Hematopoietic multipotent progenitor cell treated with erythropoietin and hydrocortisone succinate and interleukin-3 and kit ligand, for 17 days (in vitro differentiated cells): ENCODE results near the gene RNF144A.

Experiments used
- DNase-seq: peaks from one replicate; pipeline ENCODE4 v3.0.0-alpha.2; 2015; ENCODE audit warnings: low spot score

RNF144A gene

DNA sequence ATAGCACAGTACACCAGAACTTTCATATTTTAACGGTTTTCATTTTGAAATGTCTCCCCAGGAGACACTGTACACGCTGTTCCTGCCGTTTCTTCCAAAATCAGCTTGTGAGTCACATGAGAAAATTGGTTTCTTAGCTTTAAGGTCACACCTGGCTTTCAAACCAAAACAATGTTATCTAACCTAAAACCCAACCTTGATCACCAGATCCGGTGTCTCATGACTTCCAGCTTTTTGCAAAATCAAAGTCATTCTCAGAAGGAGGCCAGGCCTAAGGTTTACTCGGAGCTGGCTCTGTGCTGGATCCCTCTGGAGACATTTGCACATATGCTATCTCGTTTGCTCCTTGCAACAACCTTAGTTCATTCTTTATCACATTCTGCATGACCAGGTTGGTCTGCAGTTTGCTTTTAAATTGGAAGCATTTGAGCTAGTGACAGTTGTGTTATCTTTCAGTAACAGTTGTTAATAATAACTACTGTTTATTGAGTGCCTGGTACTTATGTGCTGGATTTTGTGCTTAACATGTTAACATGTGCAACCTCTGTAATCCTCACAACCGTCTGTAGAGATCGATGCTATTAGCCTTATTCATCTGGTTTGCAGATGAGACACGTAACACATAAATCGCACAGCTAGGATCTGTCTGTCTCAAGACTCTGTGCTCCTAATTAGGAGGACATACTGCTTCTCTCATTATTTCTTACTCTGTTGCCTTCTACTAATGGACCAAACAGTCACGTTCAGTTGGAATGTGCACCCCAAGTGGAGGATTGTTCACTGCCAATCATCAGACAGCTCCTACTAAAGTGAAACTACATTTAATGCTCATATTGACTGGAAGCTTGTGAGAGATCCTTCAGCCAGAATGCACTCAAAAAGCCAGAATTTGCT lies 105.5 kb downstream of the RNF144A start:
- peak; percentile 53 for DNase-seq

DNA sequence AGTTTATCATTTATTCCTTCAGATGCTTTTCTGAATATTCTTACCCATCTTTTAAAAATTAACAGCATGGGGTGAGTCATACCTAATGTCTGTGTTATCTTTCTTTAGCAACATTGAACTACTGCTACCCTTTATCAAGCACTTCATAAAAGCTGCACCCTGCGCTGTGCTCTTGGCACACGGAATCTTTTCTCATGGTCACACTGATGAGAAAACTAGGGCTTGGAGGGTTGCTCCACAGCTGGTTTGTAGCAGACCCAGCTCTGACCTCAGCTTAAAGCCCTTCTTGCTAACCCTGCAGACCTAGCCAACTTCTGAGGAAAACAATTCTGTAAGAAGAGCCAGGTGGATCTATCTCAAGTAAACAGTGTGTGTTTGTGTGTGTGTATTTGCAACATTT lies 106.3 kb downstream of the RNF144A start:
- DNase-seq = no peak

DNA sequence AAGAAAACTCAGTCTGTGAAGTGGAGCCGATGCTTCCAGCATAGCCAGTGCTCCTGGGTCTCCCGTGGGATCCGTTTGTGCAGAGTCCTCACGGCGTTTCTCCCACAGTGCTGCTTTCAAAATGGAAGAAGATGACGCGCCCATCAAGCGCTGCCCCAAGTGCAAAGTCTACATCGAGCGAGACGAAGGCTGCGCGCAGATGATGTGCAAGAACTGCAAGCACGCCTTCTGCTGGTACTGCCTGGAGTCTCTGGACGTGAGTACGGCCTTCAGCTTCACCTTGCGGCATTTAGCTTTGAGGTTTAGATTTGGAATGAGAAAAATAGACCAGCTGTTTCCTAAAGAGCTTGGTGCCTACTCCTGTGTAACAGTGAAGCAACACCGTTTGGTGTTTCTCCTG lies 107.0 kb downstream of the RNF144A start:
- no peak for DNase-seq

DNA sequence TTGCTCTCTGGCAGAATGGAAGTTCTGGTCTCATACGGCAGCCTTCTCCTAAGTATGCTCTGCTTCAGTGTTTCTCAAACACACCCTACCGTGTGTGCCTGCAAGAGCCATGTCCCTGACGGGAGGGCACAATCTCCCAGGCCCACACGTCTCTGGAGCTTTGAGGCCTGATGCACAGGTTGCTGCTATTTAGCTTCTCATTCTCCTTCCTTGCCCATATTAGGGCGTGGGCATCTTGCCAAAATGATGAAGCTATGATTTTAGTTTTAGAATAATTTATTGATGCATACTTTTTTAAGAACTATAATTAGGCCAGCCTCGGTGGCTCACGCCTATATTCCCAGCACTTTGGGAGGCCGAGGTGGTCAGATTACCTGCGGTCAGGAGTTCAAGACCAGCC lies 107.9 kb downstream of the RNF144A start:
- peak; percentile 53 for DNase-seq

DNA sequence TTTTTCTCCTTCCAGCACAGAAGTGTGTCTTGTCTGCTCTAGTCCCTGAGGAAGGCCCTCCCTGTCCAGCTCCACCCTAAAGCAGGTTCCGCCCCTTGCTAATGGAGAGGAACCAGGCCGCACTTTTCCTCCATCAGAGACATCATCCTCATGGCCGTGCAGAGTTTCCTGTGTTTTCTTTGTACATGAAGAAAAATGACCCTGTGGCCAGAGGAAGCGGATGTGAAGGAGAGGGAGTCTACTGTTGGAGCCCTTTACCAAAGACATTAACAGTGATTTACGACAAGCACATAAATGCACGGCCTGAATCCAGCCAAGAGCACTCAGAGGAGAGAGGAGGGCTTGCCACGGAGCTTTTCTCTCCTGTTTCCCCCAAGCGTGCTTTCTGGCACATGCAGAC lies 109.5 kb downstream of the RNF144A start:
- DNase-seq = no peak

DNA sequence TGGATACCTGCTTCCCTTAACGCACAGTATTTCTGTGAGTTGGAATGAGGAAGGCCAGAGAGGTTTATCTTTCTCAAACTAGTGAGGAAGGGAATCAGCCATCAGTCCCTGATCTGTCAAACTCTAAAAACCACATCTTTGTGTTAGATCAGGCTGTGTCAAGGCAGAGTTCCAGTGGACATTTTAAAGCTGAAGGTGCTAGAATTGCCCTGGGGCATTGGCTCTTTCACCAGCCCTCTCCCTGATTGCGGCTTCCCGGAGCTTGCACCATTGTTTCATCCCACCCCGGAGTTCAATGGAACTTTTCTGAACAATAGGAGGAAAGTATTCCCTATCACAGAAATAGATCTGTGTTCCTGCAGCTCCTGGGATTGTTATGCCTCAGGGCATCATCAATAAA lies 110.2 kb downstream of the RNF144A start:
- DNase-seq = no peak

DNA sequence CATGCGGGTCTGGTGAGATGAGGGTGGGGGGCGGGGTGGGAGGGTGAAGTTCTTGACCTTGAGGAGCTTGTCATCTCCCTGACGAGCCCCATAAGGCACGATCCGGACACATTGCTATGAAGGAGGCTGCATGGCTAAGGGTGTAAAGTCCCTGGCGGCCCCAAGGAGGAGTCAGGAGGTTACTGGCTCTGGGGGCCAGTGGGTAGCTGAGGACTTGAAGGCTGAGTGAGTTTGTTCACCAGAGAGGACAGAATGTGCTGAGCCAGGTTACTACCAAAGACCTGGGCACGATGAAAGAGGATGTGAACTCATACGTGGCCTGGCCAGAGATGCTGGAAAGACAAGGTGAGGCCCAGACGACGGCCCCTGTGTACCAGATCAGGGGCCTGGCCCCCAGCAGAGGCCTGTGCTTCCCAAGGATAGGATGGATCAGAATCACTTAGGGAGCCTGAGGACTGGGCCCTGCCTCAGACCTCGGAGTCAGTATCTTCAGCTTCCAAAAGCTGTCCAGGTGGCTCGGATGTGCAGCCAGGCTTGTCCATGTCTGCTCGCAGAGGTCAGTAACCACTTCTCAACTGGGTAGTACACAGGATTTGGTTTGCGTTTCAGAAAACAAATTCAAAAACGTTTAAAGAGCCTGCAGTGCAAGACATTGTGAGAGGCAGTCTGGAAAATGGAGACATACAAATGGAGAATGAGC lies 110.9 kb downstream of the RNF144A start:
- no peak for DNase-seq

DNA sequence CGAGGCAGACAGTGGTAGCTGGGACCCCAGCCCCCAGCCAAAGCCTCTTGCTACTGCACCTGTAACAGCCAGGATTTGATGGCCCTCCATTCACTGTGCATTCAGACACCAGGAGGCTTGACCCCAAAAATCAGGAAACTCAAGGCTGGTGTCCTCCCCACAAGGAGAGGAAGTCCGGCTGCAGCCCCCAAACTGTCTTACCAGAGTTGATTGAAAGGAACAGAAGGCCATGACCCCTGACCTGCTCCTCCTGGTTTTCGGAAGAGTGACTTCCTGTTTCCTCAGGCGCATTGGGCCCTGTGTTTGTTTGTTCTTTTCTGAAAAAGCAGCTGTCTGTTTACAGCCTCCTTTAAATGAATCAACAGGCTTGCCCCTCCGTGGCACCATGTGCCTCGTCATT lies 111.6 kb downstream of the RNF144A start:
- no peak for DNase-seq

DNA sequence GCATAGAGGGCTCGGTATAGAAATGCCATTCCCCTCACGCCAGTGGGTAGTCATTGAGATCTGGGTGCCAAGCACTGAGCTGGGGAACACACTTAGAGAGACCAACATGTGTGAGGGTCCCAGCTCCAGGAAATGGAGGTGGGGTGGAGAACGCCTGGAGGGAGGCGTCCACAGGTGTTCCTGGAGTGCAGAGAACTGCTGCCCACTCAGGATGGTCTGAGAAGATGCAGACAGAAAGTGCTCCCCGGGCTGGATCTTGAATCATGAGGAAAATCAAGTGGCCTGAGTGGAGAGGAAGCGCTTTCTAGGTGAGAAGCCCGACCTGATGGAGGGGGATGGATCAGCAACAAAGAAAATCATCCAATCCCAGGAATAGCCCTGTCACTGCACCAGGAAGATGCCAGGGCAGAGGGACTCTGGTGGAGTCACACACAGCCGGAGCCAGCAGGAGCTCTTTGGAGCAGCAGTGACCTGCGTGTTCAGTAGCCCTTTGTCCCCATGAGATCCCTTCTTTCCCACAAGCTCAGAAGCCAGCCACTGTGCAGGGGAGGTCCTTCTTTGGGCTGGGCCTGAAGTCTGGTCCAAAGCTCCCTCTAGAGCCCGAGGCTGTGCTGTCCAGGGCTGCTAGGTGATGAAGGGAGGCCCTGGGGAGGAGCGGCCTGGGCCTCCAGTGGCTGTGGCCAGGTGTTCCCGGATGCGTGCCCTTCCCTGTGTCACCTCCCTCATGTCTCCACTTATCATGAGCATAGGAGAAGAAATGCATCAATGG lies 112.3 kb downstream of the RNF144A start:
- no peak for DNase-seq

DNA sequence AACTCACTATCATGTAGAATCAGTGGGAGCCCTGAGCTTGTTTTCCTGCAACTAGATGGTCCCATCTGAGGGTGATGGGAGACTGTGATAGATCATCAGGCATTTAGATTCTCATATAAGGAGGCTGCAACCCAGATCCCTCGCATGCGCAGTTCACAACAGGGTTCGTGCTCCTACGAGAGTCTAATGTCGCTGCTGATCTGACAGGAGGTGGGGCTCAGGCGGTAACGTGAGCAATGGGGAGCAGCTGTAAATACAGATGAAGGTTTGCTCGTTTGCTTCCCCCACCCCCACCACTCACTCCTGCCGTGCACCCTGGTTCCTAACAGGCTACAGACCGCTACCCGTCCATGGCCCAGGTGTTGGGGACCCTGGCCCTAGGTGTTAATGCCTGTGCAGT lies 113.6 kb downstream of the RNF144A start:
- no peak for DNase-seq

DNA sequence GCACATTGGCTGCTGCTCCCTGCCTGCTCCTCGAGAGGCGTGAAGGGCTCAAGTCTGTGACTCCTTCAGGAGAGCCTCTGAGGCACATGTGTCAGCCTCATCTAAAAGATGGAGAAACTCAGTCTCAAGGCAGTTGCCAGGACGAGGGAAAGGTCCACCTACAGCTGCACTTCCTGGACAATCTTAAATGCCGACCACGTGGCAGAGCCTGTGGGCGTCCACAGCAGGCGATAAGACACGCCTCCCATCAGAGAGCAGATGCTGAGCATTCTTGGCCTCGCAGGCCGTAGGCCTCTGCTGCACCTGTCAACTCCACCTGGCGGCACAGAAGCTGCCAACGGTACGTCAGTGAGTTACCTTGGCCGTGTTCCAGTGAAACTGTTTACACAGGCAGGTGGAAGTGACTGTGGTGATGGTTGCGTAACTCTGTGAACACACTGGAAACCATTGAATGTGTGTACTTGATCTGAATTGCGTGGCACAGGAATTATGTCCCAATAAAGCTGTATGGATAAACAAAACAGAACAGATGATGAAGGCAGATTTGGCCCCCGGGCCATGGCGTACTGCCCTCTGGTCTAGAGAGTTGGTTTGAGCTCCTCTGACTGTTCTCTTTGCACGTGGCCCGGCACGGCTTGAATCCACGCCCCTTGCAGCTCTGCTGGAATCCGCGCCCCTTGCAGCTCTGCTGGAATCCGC lies 114.5 kb downstream of the RNF144A start:
- peak; percentile 15 for DNase-seq

DNA sequence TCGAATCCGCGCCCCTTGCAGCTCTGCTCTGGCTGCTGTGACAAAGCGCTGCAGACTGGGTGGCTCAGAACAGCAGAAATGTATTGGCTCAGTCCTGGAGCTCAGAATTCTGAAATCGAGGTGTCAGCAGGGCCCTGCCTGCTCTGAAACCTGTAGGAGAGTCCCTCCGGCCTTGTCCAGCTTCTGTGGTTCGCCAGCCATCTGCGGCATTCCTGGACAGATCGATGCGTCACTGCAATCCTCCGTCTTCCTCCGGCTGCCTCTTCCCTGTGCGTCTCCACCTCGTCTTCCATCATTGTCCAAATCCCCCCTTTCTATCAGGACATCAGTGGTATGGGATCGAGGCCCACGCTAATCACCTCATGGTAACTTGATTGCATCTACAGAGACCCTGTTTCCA lies 115.2 kb downstream of the RNF144A start:
- DNase-seq = no peak

DNA sequence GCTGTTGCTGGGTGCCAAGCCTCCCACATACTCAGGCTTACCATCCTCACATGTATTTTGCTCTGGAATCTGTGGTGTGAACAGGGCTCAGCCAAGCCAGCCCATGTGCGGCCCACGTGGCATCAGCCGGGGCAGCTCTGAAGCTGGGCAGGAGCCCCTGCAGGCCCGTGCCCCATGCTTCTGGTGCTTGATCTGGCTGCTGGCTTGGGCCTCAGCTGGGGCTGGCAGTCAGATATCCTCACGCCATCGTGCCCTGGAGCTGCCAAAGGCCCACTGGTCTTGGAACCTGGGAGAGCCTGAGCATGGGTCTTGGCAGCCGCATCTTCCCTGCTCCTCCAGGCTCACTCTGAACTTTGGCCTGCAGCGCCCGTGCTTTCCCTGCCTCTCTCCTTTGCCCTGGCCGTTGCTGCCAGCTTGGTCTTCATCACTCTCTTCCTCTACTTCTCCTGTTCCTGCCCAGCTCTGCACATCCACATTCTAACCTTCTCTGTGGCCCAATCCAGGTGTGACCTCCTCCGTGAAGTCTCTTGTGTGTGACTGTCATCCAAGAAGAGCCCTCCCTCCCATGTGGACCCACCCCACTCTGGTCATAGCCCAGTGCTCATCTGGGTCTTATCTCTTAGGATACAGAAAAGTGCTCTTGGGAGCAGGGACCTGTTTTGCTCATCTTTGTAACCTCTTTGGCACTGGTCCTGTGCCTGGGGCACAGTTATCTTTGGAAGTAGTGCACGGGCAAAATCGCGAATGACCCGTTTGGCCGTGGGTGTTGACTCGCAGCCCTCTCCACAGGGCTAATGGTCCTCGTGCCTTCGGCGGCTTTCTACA lies 116.1 kb downstream of the RNF144A start:
- DNase-seq = peak; percentile 48

DNA sequence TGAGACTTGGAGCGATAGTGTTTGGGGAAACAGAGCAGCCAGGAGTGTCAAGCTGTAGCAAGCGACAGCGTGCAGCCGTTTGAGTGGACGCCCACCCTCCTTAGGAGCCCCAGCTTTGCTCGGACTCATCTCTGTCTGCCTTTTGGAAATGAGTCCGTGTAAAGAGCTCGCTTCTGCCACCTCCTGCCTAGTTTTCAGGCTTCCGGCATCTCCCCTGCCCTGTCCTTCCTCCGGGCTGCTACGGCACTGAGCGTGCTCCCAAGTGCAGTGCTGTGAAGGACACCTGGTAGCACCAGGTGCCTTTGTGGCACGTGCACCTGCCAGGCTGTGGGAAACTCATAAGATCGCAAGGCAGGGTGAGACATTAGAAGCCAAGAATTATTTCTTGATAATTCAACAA lies 117.1 kb downstream of the RNF144A start:
- no peak for DNase-seq

DNA sequence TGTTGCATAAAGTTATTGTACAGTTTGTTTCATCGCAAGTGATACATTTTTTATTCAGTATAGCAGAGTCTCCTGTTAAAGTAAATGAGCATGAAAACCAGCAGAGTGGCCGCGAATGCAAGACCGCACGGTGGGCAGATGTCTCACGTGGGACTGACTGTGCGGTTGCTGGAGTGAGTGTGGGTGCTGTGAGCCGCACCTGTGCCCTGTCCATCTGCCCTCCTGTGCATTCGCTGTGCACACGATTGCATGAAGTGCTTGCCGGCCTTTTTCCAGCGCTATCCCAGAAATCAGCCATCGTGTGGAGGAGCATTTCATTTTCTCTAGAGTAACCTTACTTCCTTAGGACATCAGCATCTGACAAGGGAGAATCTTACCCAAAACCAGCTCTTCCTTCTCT lies 118.7 kb downstream of the RNF144A start:
- DNase-seq = no peak

DNA sequence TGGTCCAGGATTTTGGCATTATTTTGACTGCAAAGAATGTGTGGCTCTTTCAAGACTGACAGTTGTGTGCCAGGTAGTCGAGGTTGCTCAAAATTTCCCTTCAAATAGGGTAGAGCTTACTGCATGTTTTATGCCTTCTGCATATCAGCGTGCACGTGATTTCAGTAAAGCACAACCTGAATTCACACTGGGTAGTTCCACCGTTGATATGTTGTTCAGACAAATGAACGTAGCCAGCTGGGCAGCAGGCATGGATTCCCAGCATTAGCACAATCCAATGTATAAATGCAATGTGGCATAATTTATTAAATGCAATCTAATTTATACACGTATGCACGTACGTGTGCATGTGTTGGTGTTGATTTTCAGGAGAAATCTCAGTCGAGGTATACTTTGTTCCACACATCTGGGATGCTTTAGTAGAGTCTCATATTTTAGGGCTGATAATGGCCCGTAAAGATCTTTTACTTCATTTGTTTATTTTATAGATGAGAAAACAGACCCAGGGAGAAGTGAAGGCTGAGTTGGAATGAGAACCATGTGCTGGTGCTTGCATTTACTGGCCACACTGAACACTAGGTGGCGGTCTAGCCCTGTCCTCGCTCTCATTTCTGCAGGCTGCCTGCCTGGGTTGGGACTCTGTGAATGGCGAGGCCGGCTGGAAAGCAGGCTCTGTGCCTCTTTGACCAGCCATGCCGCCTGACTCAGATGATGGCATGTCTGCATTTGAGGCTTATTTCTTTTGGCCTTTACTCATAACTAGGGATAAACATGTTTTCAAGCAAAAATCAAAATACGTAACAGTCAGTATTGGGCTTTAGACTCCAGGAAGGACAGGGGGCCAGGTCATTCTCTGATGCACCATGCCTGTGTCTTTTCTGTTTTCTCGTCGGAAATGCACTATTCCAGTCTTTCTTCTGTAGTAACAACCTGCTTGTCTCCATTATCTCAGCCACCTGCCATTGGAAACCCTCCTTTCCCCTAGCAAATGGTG lies 120.4 kb downstream of the RNF144A start:
- peak; percentile 68 for DNase-seq

DNA sequence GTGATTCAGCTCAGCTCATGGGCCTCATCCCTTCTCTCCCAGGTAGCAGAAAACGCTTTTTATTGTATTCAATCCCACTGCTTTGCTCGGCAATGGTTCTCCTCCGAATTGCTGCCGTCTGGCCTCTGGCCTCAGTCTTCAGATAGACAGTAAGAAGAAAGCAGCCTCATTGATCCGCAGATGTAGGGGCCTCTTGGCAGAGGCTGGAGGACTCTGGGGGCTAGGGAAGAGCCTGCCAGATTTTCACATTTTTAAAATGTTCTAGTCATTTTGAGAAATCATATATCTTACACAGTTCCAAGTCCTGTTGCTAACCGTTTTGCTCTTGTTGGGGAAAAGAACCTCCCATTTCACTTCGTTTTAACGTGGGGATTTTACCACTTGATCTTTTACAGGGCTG lies 123.3 kb downstream of the RNF144A start:
- no peak for DNase-seq

DNA sequence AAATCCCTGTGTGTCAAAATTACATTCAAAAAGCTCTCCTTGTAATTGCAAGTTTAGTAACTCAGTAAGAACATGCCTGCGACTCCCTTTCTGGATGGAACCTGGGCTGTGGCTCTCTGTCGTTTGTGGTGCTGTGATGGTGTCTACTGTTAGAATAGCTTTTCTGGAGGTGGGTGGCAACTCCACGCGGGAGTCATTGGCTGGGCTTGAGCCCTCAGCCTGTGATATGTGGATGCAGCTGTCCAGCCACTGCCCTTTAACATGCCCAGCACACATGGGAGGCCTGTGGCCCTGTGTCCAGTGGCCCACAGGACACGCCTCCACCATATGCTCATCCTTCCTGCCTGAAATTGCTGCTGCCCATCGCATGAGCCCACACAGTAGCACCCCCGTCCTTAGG lies 124.2 kb downstream of the RNF144A start:
- DNase-seq = no peak

DNA sequence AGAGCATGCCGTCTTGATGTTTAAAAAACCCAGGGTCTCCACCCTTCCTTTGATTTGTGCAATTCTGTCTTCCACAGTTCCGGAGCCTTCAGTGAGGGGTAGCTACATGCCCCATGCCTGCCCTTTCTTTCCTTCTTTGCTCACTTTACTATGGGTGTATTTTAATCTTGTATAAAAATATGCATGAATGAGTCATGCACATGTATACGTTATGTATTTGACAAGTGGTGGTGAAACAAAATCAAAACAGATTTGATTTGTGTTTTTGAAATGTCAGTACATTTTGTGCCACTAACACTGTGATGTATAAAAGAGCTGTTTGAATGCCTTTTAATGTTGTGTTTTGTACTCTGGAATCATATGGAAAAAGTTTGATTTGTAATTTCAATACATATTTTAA lies 126.5 kb downstream of the RNF144A start:
- no peak for DNase-seq
